Keratinocyte (primary cell): ENCODE data around the gene FBXO45. TPM values are rescaled to one million over a fixed set of nuclear protein-coding genes. Genes with fewer than 3 reads are reported as not detected.

Experiments
- DNase-seq: peaks from one replicate; pipeline ENCODE4 v3.0.0-alpha.2; 2011; ENCODE audit warnings: low read depth, missing footprints, low spot score
- FAIRE-seq: peaks from 2 replicates; lab custom pipeline; 2011; peaks lifted over from hg19 to GRCh38; lab: Jason Lieb, UNC
- H2AFZ ChIP-seq: 2 replicates; pipeline ENCODE4 v1.6.0; 2012; ENCODE audit warnings: low read length, control low read depth, inconsistent platforms; ENCODE audit not compliant: control insufficient read depth
- H3K27ac ChIP-seq: 2 replicates; pipeline ENCODE4 v1.5.1; 2011; ENCODE audit warnings: low read length; ENCODE audit not compliant: control insufficient read depth, insufficient read depth
- H3K27me3 ChIP-seq: 3 replicates; pipeline ENCODE4 v1.6.0; 2011; ENCODE audit warnings: low read length; ENCODE audit not compliant: control insufficient read depth, insufficient read depth; ENCODE audit errors: extremely low read depth
- H3K36me3 ChIP-seq, 2 experiments: 2 replicates in 1 of 2; 3 replicates in 1 of 2; pipeline ENCODE4 v1.5.1; 2011; ENCODE audit warnings: low read length in 2 of 2, mild to moderate bottlenecking in 1 of 2; ENCODE audit not compliant: control insufficient read depth in 2 of 2, insufficient read depth in 2 of 2; ENCODE audit errors: extremely low read depth in 1 of 2
- H3K4me1 ChIP-seq: 3 replicates; pipeline ENCODE4 v1.5.1; 2011; ENCODE audit warnings: low read length; ENCODE audit not compliant: control insufficient read depth, insufficient read depth; ENCODE audit errors: extremely low read depth
- H3K4me2 ChIP-seq: 3 replicates; pipeline ENCODE4 v1.6.0; 2011; ENCODE audit warnings: low read depth, low read length; ENCODE audit not compliant: control insufficient read depth, insufficient read depth; ENCODE audit errors: extremely low read depth
- H3K4me3 ChIP-seq, 3 experiments: fragments of 200-600 bp in 1 of 3; sonication (generic) in 1 of 3; 2 replicates in 2 of 3; 3 replicates in 1 of 3; pipeline ENCODE4 v1.5.1; 2011 to 2016; ENCODE audit warnings: low read length in 3 of 3, mild to moderate bottlenecking in 3 of 3, control low read depth in 2 of 3, inconsistent platforms in 1 of 3, low read depth in 1 of 3, mixed read lengths in 1 of 3, mixed run types in 1 of 3, moderate library complexity in 1 of 3; ENCODE audit not compliant: control insufficient read depth in 2 of 3, insufficient read depth in 2 of 3; ENCODE audit errors: extremely low read depth in 1 of 3
- H3K79me2 ChIP-seq: 2 replicates; pipeline ENCODE4 v1.6.0; 2012; ENCODE audit warnings: low read length; ENCODE audit not compliant: control insufficient read depth, insufficient read depth
- H3K9ac ChIP-seq: 3 replicates; pipeline ENCODE4 v1.6.0; 2011; ENCODE audit warnings: low read length; ENCODE audit not compliant: control insufficient read depth, insufficient read depth; ENCODE audit errors: extremely low read depth
- H3K9me1 ChIP-seq: 3 replicates; pipeline ENCODE4 v1.6.0; 2011; ENCODE audit warnings: low read length; ENCODE audit not compliant: control insufficient read depth, insufficient read depth; ENCODE audit errors: extremely low read depth
- H3K9me3 ChIP-seq: 2 replicates; pipeline ENCODE4 v1.5.1; 2012; ENCODE audit warnings: low read depth, low read length; ENCODE audit not compliant: control insufficient read depth
- H4K20me1 ChIP-seq: 3 replicates; pipeline ENCODE4 v1.6.0; 2011; ENCODE audit warnings: low read length; ENCODE audit not compliant: control insufficient read depth, insufficient read depth; ENCODE audit errors: extremely low read depth
- CTCF ChIP-seq, 3 experiments: IDR thresholded peaks in 1 of 3; conservative IDR thresholded peaks in 1 of 3; optimal IDR thresholded peaks in 1 of 3; 2 replicates in 2 of 3; 3 replicates in 1 of 3; pipeline versions ENCODE3 to v1.5.1; 2011; ENCODE audit warnings: low read length in 3 of 3, mild to moderate bottlenecking in 3 of 3, moderate library complexity in 2 of 3, control low read depth in 1 of 3, inconsistent platforms in 1 of 3; ENCODE audit not compliant: insufficient read depth in 2 of 3; ENCODE audit errors: extremely low read depth in 1 of 3
- EZH2 ChIP-seq: IDR thresholded peaks from one replicate; pipeline ENCODE4 v1.6.1; 2012; ENCODE audit warnings: inconsistent platforms, mild to moderate bottlenecking, low read length, moderate library complexity
- dilution Hi-C: fragments of 300-500 bp; cut with MboI; formaldehyde crosslinking; loops from one replicate; pipeline ENCODE4 v1.7.0; 2020; ENCODE audit warnings: low sequenced_read_pairs; ENCODE audit not compliant: extremely low pct_ligation_motif_present
- polyA plus RNA-seq, 5 experiments: library from polyadenylated mRNA; depleted of rRNA in 3 of 5; stranded (reverse) in 3 of 5; stranded (forward) in 1 of 5; unstranded in 1 of 5; fragments of >200 nt; gene quantifications; 1 replicate in 1 of 5; 2 replicates in 3 of 5; 3 replicates in 1 of 5; pipeline versions ENCODE4 v1.2.1 to v1.2.3, GENCODE V29; 2011 to 2012; ENCODE audit warnings: missing spikeins in 2 of 5, low read depth in 1 of 5, low replicate concordance in 1 of 5

FBXO45 gene
- polyA plus RNA-seq, 1 donor (not counting 4 experiments of a cell fraction or from before 2014, with no cell fraction given): 17.9 TPM

GRCh38 chr3:196600359-196600758 is 31.9 kb downstream of the FBXO45 start:
- no peaks in the 10 kb centered on the region for H3K4me1 ChIP-seq
- no peaks in the 10 kb centered on the region for H3K9me3 ChIP-seq
- H3K4me3 ChIP-seq: no peak overlapping the region
- no peaks in the 10 kb centered on the region for H3K36me3 ChIP-seq
- H3K9ac ChIP-seq: no peak overlapping the region
- H3K79me2 ChIP-seq: no peaks in the 10 kb centered on the region
- peaks cover 3% of the 10 kb centered on the region for H3K27me3 ChIP-seq
- TF ChIP-seq CTCF (optimal IDR thresholded peaks at IDR 0.05 in 1 of 3, IDR thresholded peaks at IDR 0.05 in 1 of 3, conservative IDR thresholded peaks at IDR 0.05 in 1 of 3; ENCODE audit: extremely low read depth in 1 of 3, insufficient read depth in 2 of 3, low read length in 3 of 3) (no peak), EZH2 (no peak)
- no peaks in the 10 kb centered on the region for H3K9me1 ChIP-seq
- H2AFZ ChIP-seq: no peak overlapping the region
- no peak overlapping the region for H3K4me2 ChIP-seq
- H3K27ac ChIP-seq: no peak overlapping the region
- dilution Hi-C loops: no loop called here
- no peaks in the 10 kb centered on the region for H4K20me1 ChIP-seq
- FAIRE-seq (no peak), DNase-seq (no peak)

GRCh38 chr3:196602673-196603072 is 34.2 kb downstream of the FBXO45 start:
- FAIRE-seq (no peak), DNase-seq (no peak)
- H3K27me3 ChIP-seq: peaks cover 3% of the 10 kb centered on the region
- H3K36me3 ChIP-seq: no peaks in the 10 kb centered on the region
- no peak overlapping the region for H3K4me3 ChIP-seq
- H3K4me1 ChIP-seq: no peaks in the 10 kb centered on the region
- H3K9ac ChIP-seq: no peak overlapping the region
- no peak overlapping the region for H2AFZ ChIP-seq
- no peak overlapping the region for H3K4me2 ChIP-seq
- H4K20me1 ChIP-seq: no peaks in the 10 kb centered on the region
- H3K9me3 ChIP-seq: no peaks in the 10 kb centered on the region
- H3K27ac ChIP-seq: no peak overlapping the region
- dilution Hi-C loops: no loop called here
- H3K9me1 ChIP-seq: no peaks in the 10 kb centered on the region
- H3K79me2 ChIP-seq: no peaks in the 10 kb centered on the region
- no peak for TF ChIP-seq EZH2
- TF ChIP-seq CTCF (optimal IDR thresholded peaks at IDR 0.05 in 1 of 3, IDR thresholded peaks at IDR 0.05 in 1 of 3, conservative IDR thresholded peaks at IDR 0.05 in 1 of 3; ENCODE audit: extremely low read depth in 1 of 3, insufficient read depth in 2 of 3, low read length in 3 of 3): no peak
